H9 (cell line): ENCODE data around the gene IL17F. TPM values are rescaled to one million over a fixed set of nuclear protein-coding genes. Genes with fewer than 3 reads are reported as not detected.

Experiments
- DNase-seq: peaks from one replicate; pipeline ENCODE4 v3.0.0-alpha.2; 2017
- H2AFZ ChIP-seq: one replicate; pipeline ENCODE4 v1.6.1; 2013; ENCODE audit warnings: mild to moderate bottlenecking, low read length, control low read depth, moderate library complexity
- H2AK5ac ChIP-seq: 2 replicates; pipeline ENCODE4 v1.6.1; 2013; ENCODE audit warnings: low read length, control low read depth, mixed read lengths; ENCODE audit not compliant: insufficient read length
- H2BK120ac ChIP-seq: one replicate; pipeline ENCODE4 v1.6.1; 2013; ENCODE audit warnings: low read depth, mild to moderate bottlenecking, low read length, control low read depth, inconsistent platforms; ENCODE audit not compliant: poor library complexity, severe bottlenecking
- H2BK12ac ChIP-seq: 2 replicates; pipeline ENCODE4 v1.6.1; 2013; ENCODE audit warnings: low read length, control low read depth, mixed read lengths, low read depth; ENCODE audit not compliant: insufficient read length
- H2BK15ac ChIP-seq: 2 replicates; pipeline ENCODE4 v1.6.1; 2013; ENCODE audit warnings: low read depth, low read length, control low read depth
- H2BK20ac ChIP-seq: one replicate; pipeline ENCODE4 v1.6.1; 2013; ENCODE audit warnings: low read depth, mild to moderate bottlenecking, low read length, control low read depth, inconsistent platforms; ENCODE audit not compliant: poor library complexity, severe bottlenecking
- H2BK5ac ChIP-seq: 2 replicates; pipeline ENCODE4 v1.6.1; 2013; ENCODE audit warnings: low read length, control low read depth, mixed read lengths; ENCODE audit not compliant: insufficient read length
- H3K14ac ChIP-seq: 2 replicates; pipeline ENCODE4 v1.6.1; 2013; ENCODE audit warnings: low read length, control low read depth; ENCODE audit not compliant: insufficient read depth
- H3K18ac ChIP-seq: 2 replicates; pipeline ENCODE4 v1.6.1; 2013; ENCODE audit warnings: low read depth, mild to moderate bottlenecking, mixed read lengths, low read length, control low read depth; ENCODE audit not compliant: insufficient read length
- H3K23ac ChIP-seq: 2 replicates; pipeline ENCODE4 v1.6.1; 2013; ENCODE audit warnings: low read length, control low read depth, mixed read lengths, low read depth; ENCODE audit not compliant: insufficient read length
- H3K23me2 ChIP-seq: 2 replicates; pipeline ENCODE4 v1.6.1; 2013; ENCODE audit warnings: low read depth, mild to moderate bottlenecking, mixed read lengths, low read length, control low read depth; ENCODE audit not compliant: insufficient read length, poor library complexity, severe bottlenecking
- H3K27ac ChIP-seq: 2 replicates; pipeline ENCODE4 v1.5.1; 2013; ENCODE audit warnings: low read length, control low read depth, mixed read lengths, low read depth; ENCODE audit not compliant: insufficient read length
- H3K27me3 ChIP-seq: 2 replicates; pipeline ENCODE4 v1.6.1; 2013; ENCODE audit warnings: low read length, control low read depth, inconsistent platforms; ENCODE audit not compliant: insufficient read depth
- H3K4ac ChIP-seq: 2 replicates; pipeline ENCODE4 v1.6.1; 2013; ENCODE audit warnings: low read depth, mild to moderate bottlenecking, control low read depth, inconsistent platforms, low read length, moderate library complexity
- H3K4me1 ChIP-seq: 2 replicates; pipeline ENCODE4 v1.6.1; 2013; ENCODE audit warnings: low read length, control low read depth, inconsistent platforms; ENCODE audit not compliant: insufficient read depth
- H3K4me2 ChIP-seq: 2 replicates; pipeline ENCODE4 v1.6.1; 2013; ENCODE audit warnings: low read length, control low read depth, mixed read lengths; ENCODE audit not compliant: insufficient read length, insufficient read depth
- H3K56ac ChIP-seq: 2 replicates; pipeline ENCODE4 v1.6.1; 2013; ENCODE audit warnings: low read depth, mild to moderate bottlenecking, mixed read lengths, low read length, control low read depth; ENCODE audit not compliant: insufficient read length
- H3K79me1 ChIP-seq: 2 replicates; pipeline ENCODE4 v1.6.1; 2013; ENCODE audit warnings: low read depth, mild to moderate bottlenecking, moderate library complexity, low read length, control low read depth, inconsistent platforms; ENCODE audit not compliant: insufficient read depth, poor library complexity, severe bottlenecking
- H3K79me2 ChIP-seq: 2 replicates; pipeline ENCODE4 v1.6.1; 2013; ENCODE audit warnings: low read length, control low read depth, inconsistent platforms; ENCODE audit not compliant: insufficient read depth
- H3K9ac ChIP-seq: 2 replicates; pipeline ENCODE4 v1.6.1; 2013; ENCODE audit warnings: low read length, control low read depth, mixed read lengths; ENCODE audit not compliant: insufficient read length; ENCODE audit errors: extremely low read depth
- H3K9me3 ChIP-seq: one replicate; pipeline ENCODE4 v1.6.1; 2013; ENCODE audit warnings: low read depth, low read length, inconsistent platforms; ENCODE audit not compliant: control insufficient read depth
- H3T11ph ChIP-seq: one replicate; pipeline ENCODE4 v1.6.1; 2013; ENCODE audit warnings: mild to moderate bottlenecking, low read length, control low read depth, inconsistent platforms
- H4K20me1 ChIP-seq: one replicate; pipeline ENCODE4 v1.6.1; 2013; ENCODE audit not compliant: control insufficient read depth, insufficient read length, insufficient read depth
- H4K5ac ChIP-seq: 2 replicates; pipeline ENCODE4 v1.6.1; 2013; ENCODE audit warnings: low read depth, mild to moderate bottlenecking, mixed read lengths, low read length, control low read depth; ENCODE audit not compliant: insufficient read length
- H4K8ac ChIP-seq: replicated peaks from 2 replicates; pipeline ENCODE4 v1.6.1; 2013; ENCODE audit warnings: low read length, control low read depth, mixed read lengths, low read depth; ENCODE audit not compliant: insufficient read length
- H4K91ac ChIP-seq: 2 replicates; pipeline ENCODE4 v1.6.1; 2013; ENCODE audit warnings: low read depth, mild to moderate bottlenecking, moderate library complexity, mixed read lengths, low read length, control low read depth; ENCODE audit not compliant: insufficient read length
- H3K27ac Mint-ChIP-seq, 3 experiments: 2 replicates in 2 of 3; 3 replicates in 1 of 3; pipeline ENCODE4 v1.8.0; 2020 to 2021; ENCODE audit warnings: mixed read lengths in 3 of 3, mild to moderate bottlenecking in 1 of 3, moderate library complexity in 1 of 3
- H3K27me3 Mint-ChIP-seq: 2 replicates; pipeline ENCODE4 v1.8.0; 2021; ENCODE audit warnings: low read depth, mild to moderate bottlenecking, moderate library complexity, mixed read lengths
- H3K36me3 Mint-ChIP-seq, 3 experiments: 2 replicates in 2 of 3; 3 replicates in 1 of 3; pipeline ENCODE4 v1.8.0; 2020 to 2021; ENCODE audit warnings: low read depth in 3 of 3, mixed read lengths in 3 of 3; ENCODE audit not compliant: insufficient read depth in 1 of 3
- H3K4me1 Mint-ChIP-seq, 2 experiments: 2 replicates each; pipeline ENCODE4 v1.8.0; 2020; ENCODE audit warnings: mixed read lengths in 2 of 2
- H3K4me3 Mint-ChIP-seq, 2 experiments: 2 replicates in 1 of 2; 3 replicates in 1 of 2; pipeline ENCODE4 v1.8.0; 2020 to 2021; ENCODE audit warnings: mild to moderate bottlenecking in 2 of 2, mixed read lengths in 2 of 2, moderate library complexity in 1 of 2
- H3K9me3 Mint-ChIP-seq, 2 experiments: 2 replicates in 1 of 2; 3 replicates in 1 of 2; pipeline ENCODE4 v1.8.0; 2020; ENCODE audit warnings: mild to moderate bottlenecking in 2 of 2, mixed read lengths in 2 of 2, moderate library complexity in 1 of 2
- WGBS: extraction: QIAGEN DNeasy Blood & Tissue Kit; methylation state at CpG from one replicate; pipeline ENCODE4 v1.1.7; 2013; ENCODE audit warnings: missing lambda C conversion rate, low lambda C conversion rate, mixed read lengths; ENCODE audit not compliant: insufficient read length; ENCODE audit errors: extremely low coverage; 5-methylcytosine and 5-hydroxymethylcytosine counted together
- total RNA-seq: library from RNA; stranded (reverse); gene quantifications from 2 replicates; pipeline ENCODE4 v1.2.1, GENCODE V29; 2021
- TF ChIP-seq, protein P1 (sequence below): fragments of 200-600 bp; sonication (generic); conservative IDR thresholded peaks from 3 replicates; pipeline ENCODE4 v1.8.0; 2021; ENCODE audit warnings: antibody characterized with exemption, mild to moderate bottlenecking

IL17F gene
- total RNA-seq, 1 experiment from 2014 or later = not detected

DNA sequence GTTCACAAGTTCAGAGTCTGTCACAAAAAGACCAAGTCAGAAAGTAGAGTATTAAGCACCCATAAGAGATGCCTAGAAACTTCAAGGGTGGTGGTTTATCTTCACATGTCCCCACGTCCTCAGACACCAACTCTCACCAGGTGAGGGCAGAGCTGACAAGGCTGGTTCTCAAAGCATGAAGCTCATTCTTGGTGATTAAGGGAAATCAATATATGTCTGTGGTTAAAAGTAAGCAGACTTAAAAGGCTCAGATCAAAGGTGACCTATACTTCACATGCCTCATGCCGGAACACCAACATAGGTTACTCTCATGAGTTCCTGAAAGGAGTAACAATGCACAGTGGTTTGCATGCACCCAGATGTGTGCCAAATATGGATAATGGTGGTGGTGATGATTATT is 31.2 kb downstream of the IL17F start:
- H3K27me3 ChIP-seq = no peaks in the 10 kb centered on the region
- H3K27ac ChIP-seq = no peak overlapping the region
- no peaks in the 10 kb centered on the region; the same call in 1 of the 2 replicates for H3K27me3 Mint-ChIP-seq
- no peak overlapping the region for H2BK20ac ChIP-seq
- H2BK120ac ChIP-seq = no peak overlapping the region
- no CpG with 5 or more reads among the region's 2 CpGs for WGBS
- no peaks in the 10 kb centered on the region for H3K23me2 ChIP-seq
- no peak overlapping the region for H3K18ac ChIP-seq
- H4K20me1 ChIP-seq = no peaks in the 10 kb centered on the region
- no peak overlapping the region for H3K9ac ChIP-seq
- peak overlapping the region; percentile 35 for H2AK5ac ChIP-seq
- no peak for DNase-seq
- H2BK5ac ChIP-seq = no peak overlapping the region
- H3K4me1 ChIP-seq = no peaks in the 10 kb centered on the region
- H4K91ac ChIP-seq = no peak overlapping the region
- H3K56ac ChIP-seq = no peak overlapping the region
- no peaks in the 10 kb centered on the region for H3K9me3 ChIP-seq
- no peaks in the 10 kb centered on the region for H3K36me3 Mint-ChIP-seq
- no peak overlapping the region for H3K4me2 ChIP-seq
- H3K79me2 ChIP-seq = no peaks in the 10 kb centered on the region
- no peak overlapping the region for H4K5ac ChIP-seq
- H2AFZ ChIP-seq = no peak overlapping the region
- H3K27ac Mint-ChIP-seq = no peak overlapping the region
- H3K4me3 Mint-ChIP-seq = no peak overlapping the region
- TF ChIP-seq, protein P1, sequence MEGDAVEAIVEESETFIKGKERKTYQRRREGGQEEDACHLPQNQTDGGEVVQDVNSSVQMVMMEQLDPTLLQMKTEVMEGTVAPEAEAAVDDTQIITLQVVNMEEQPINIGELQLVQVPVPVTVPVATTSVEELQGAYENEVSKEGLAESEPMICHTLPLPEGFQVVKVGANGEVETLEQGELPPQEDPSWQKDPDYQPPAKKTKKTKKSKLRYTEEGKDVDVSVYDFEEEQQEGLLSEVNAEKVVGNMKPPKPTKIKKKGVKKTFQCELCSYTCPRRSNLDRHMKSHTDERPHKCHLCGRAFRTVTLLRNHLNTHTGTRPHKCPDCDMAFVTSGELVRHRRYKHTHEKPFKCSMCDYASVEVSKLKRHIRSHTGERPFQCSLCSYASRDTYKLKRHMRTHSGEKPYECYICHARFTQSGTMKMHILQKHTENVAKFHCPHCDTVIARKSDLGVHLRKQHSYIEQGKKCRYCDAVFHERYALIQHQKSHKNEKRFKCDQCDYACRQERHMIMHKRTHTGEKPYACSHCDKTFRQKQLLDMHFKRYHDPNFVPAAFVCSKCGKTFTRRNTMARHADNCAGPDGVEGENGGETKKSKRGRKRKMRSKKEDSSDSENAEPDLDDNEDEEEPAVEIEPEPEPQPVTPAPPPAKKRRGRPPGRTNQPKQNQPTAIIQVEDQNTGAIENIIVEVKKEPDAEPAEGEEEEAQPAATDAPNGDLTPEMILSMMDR = no peak; the same call in 2 of the 3 replicates
- no peak overlapping the region for H3T11ph ChIP-seq
- H2BK12ac ChIP-seq = no peak overlapping the region
- no peak overlapping the region for H3K14ac ChIP-seq
- no peaks in the 10 kb centered on the region for H3K9me3 Mint-ChIP-seq
- peaks cover 7 to 9% of the 10 kb centered on the region in 2 experiments; a peak in 3 of 4 replicates for H3K4me1 Mint-ChIP-seq
- H4K8ac ChIP-seq = no peak overlapping the region
- no peak overlapping the region for H2BK15ac ChIP-seq
- no peak overlapping the region for H3K4ac ChIP-seq
- H3K23ac ChIP-seq = no peak overlapping the region
- H3K79me1 ChIP-seq = no peaks in the 10 kb centered on the region
